Lung (tissue), 12 donors: ENCODE data around the gene TENT5A. TPM values are rescaled to one million over a fixed set of nuclear protein-coding genes. Genes with fewer than 3 reads are reported as not detected.

Experiments
- ATAC-seq: fragments of 200-7000 bp; cut with Tn5 transposase; one replicate; pipeline ENCODE4 v1.9.1; 2020; ENCODE audit warnings: moderate number of reproducible peaks; ENCODE audit not compliant: insufficient read depth, low FRiP score
- DNase-seq, 3 donors: peaks; one replicate each; pipeline ENCODE4 v3.0.0-alpha.2; 2013 to 2017
- H3K27ac ChIP-seq, 2 donors: one replicate each; pipeline ENCODE4 v1.5.1; 2013; ENCODE audit warnings: mild to moderate bottlenecking in 2 of 2, moderate library complexity in 2 of 2, control low read depth in 1 of 2, inconsistent platforms in 1 of 2, low read depth in 1 of 2, low read length in 1 of 2
- H3K27me3 ChIP-seq, 3 donors: one replicate each; pipeline ENCODE4 v1.5.1; 2013; ENCODE audit warnings: low read length in 2 of 3; ENCODE audit not compliant: control insufficient read depth in 3 of 3, insufficient read depth in 3 of 3
- H3K36me3 ChIP-seq, 4 donors: one replicate each; pipeline ENCODE4 v1.5.1; 2013; ENCODE audit warnings: low read length in 4 of 4, mild to moderate bottlenecking in 1 of 4, moderate library complexity in 1 of 4; ENCODE audit not compliant: control insufficient read depth in 4 of 4, insufficient read depth in 4 of 4
- H3K4me1 ChIP-seq, 5 donors: one replicate each; pipeline ENCODE4 v1.5.1; 2013; ENCODE audit warnings: low read length in 5 of 5, mild to moderate bottlenecking in 2 of 5, moderate library complexity in 1 of 5; ENCODE audit not compliant: control insufficient read depth in 5 of 5, insufficient read depth in 5 of 5
- H3K4me3 ChIP-seq: one replicate; pipeline ENCODE4 v1.5.1; 2013; ENCODE audit warnings: mild to moderate bottlenecking, control low read depth, moderate library complexity
- H3K9ac ChIP-seq, 2 donors: one replicate each; pipeline ENCODE4 v1.5.1; 2013; ENCODE audit warnings: low read length in 2 of 2, control low read depth in 1 of 2; ENCODE audit not compliant: insufficient read depth in 1 of 2
- H3K9me3 ChIP-seq, 4 donors: one replicate each; pipeline ENCODE4 v1.5.1; 2013; ENCODE audit warnings: low read length in 3 of 4, mild to moderate bottlenecking in 1 of 4, moderate library complexity in 1 of 4; ENCODE audit not compliant: control insufficient read depth in 4 of 4, insufficient read depth in 3 of 4
- CTCF ChIP-seq: IDR thresholded peaks from 2 replicates; pipeline ENCODE4 v1.5.1; 2012; ENCODE audit warnings: mild to moderate bottlenecking; ENCODE audit errors: control extremely low read depth, extremely low read depth
- WGBS, 2 donors: extraction: QIAGEN DNeasy Blood & Tissue Kit; methylation state at CpG; one replicate each; pipeline ENCODE4 v1.1.7; 2013; 5-methylcytosine and 5-hydroxymethylcytosine counted together
- polyA plus RNA-seq, 2 donors: library from polyadenylated mRNA; stranded (reverse); fragments of 200-250 nt; gene quantifications; one replicate each; pipeline ENCODE4 v1.2.1, GENCODE V29; 2013
- total RNA-seq, 2 donors: library from RNA; depleted of rRNA in 1 of 2; stranded (reverse); fragments of >200 nt in 1 of 2; gene quantifications; one replicate each; pipeline ENCODE4 v1.2.1, GENCODE V29; 2014 to 2021
- donor health status: control.
- donor health status: control.
- donor health status: Bipolar disorder and iron deficiency.
- donor health status: healthy.
- donor health status: DM: yes; HTN: yes; CAD: no.

Gene TENT5A
- total and polyA plus RNA-seq, 4 donors = 3.7 to 29.8 (median 9.1) TPM

GRCh38 chr6:81727876-81728517, 24.5 kb downstream of the TENT5A start:
- TF ChIP-seq CTCF = no peak
- H3K4me3 ChIP-seq = no peak overlapping the region
- H3K4me1 ChIP-seq = peaks cover 0 to 8% (median 0%) of the 10 kb centered on the region in 5 donors
- H3K9ac ChIP-seq = no peak overlapping the region
- DNase-seq = no peak
- 85 to 96% methylated on average over 8 of the region's 8 CpGs for WGBS, 2 donors
- H3K27ac ChIP-seq = no peak overlapping the region
- no peaks in the 10 kb centered on the region for H3K9me3 ChIP-seq
- H3K36me3 ChIP-seq = no peaks in the 10 kb centered on the region
- no peak for ATAC-seq
- H3K27me3 ChIP-seq = no peaks in the 10 kb centered on the region

DNA sequence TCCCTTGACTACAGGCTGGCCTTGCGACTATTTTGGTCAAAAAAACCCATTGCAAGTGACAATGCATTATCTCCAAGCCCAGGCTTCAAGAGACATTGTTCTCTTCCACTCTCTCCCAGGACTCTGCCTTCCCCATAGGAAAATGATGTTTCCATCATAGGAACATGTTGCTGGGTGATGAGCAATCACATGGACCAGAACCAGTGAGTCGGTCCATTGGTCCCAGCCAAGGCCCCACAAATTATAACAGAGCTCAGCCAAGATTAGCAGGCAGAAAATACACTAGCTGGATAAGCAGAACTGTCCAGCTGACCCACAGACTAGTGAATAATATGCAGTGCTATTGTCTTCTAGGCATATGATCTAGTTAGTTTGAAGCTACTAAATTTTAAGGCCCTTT, 27.4 kb downstream of the TENT5A start:
- Histone ChIP-seq H3K27ac (no peak overlapping the region), H3K4me3 (no peak overlapping the region), H3K9ac (no peak overlapping the region), H3K36me3 (no peaks in the 10 kb centered on the region), H3K9me3 (no peaks in the 10 kb centered on the region), H3K27me3 (no peaks in the 10 kb centered on the region), H3K4me1 (peaks cover 0 to 11% (median 0%) of the 10 kb centered on the region in 5 donors)
- 88 to 95% methylated on average over 2 of the region's 2 CpGs for WGBS, 2 donors
- ATAC-seq = no peak
- no peak for TF ChIP-seq CTCF
- no peak for DNase-seq

DNA sequence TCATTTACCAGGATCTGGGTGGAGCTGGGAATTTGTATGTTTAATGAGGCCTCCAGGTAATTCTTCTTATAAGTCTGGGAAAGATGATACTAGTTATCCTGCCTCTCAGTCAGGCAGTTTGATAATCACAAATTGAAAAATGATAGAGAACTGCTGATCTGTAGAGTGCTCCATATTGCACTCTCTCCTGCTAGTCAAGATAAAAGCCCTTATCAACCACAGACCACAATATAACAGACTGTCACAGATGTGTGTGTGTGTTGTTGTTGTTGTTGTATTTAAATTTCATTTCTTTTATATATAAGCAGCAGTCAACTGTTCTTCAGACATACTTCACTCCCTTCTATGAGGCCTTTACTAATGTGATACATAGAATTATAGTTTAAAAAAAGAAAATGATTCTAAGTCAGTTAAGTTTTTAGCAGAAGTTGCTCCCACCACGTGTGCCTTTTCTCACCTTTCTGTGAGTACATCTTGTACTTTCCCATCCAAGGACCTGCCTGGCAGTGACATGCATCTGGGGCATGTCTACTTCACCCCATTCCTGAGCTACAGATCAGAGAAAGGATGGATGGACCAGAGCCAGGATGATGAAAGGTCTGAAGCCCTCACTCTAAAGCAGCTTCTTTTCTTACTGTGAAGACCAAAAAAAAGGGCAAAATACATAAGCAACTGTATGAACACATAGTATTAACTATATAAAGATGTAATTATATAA, 29.8 kb downstream of the TENT5A start:
- Histone ChIP-seq H3K27me3 (no peaks in the 10 kb centered on the region), H3K4me1 (peaks cover 0 to 13% (median 0%) of the 10 kb centered on the region in 5 donors), H3K9me3 (no peaks in the 10 kb centered on the region), H3K36me3 (no peaks in the 10 kb centered on the region), H3K27ac (peak overlapping the region in 1 of 2 donors; percentile 73), H3K4me3 (no peak overlapping the region), H3K9ac (no peak overlapping the region)
- whole genome bisulfite sequencing, 2 donors = 53 to 76% methylated on average over 1 of the region's 1 CpG
- no peak for ATAC-seq
- DNase-seq = no peak
- no peak for TF ChIP-seq CTCF
